Fibroblast of skin of scalp (primary cell): ENCODE measurements around the gene IFNLR1.

Experiments
- DNase-seq: peaks from one replicate; pipeline ENCODE4 v3.0.0-alpha.2; 2013

IFNLR1 gene

GRCh38 chr1:24205345-24206082, 18.4 kb upstream of the IFNLR1 start:
- DNase-seq = no peak

- no peak for DNase-seq
Observed at GRCh38 chr1:24204116-24204515, 17.0 kb upstream of the IFNLR1 start.

GRCh38 chr1:24203404-24203803, 16.3 kb upstream of the IFNLR1 start:
- no peak for DNase-seq

DNA sequence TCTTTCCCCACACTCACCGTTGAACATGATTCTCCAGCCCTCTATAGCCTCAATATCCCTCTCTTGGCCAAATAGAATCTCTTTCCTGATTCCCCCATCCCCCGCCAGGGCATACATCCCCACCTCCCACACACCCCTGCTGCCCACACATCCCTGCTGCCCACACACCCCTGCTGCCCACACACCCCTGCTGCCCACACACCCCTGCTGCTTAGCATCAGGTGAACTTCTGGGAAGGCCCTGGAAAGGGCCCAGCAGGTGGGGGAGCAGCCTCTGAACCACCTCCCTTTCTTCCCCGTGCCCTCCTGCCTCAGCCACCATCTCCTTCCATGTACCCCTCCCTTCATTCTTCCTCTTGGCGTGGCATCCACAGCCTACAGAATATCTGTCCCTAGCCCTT, 15.9 kb upstream of the IFNLR1 start:
- no peak for DNase-seq

- DNase-seq = no peak
Observed at GRCh38 chr1:24202556-24202955, 15.5 kb upstream of the IFNLR1 start.

GRCh38 chr1:24201941-24202440, 14.9 kb upstream of the IFNLR1 start:
- peak; percentile 85 for DNase-seq

DNA sequence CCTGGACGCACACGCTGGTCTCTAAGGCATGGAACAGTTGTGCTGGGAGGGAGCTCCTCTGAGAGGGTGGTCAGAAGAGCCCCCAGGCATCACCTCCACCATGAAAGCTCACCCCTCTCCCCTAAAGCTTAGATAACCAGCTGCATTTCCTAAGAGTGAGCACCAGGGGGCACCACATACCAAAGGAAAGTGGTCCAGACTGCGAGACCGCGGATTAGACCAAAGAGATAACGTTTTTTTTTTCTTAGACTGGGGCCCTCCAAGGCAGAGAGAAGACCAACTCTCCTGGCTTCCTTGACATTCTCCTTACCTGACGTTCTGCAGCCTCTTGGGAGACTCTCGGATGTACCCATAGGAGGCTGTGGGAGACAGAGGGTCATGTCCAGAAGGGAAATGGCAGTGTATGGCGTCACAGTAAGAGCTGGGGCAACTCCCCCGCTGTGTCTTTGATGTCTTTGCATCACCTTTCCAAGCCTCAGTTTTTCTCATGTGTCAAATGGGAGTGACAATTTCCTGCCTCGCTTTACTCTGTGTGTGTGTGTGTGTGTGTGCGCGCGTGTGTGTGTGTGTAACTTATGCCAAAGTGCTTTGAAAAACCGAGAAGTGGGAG, 12.3 kb upstream of the IFNLR1 start:
- peak; percentile 61 for DNase-seq

DNA sequence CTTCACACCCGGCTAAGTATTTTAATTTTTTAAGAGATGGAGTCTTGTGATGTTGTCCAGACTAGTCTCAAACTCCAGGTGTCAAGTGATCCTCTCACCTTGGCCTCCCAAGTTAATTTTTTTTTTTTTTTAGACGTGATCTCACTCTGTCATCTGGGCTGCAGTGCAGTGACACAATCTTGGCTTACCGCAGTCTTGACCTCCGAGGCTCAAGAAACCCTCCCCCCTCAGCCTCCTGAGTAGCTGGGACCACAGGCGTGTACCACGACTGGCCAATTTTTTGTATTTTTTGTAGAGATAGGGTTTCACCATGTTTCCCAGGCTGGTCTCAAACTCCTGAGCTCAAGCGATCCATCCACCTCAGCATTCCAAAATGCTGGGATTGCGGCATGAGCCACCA, 11.7 kb upstream of the IFNLR1 start:
- no peak for DNase-seq

- no peak for DNase-seq
Observed at GRCh38 chr1:24195874-24196273, 8.8 kb upstream of the IFNLR1 start.

- DNase-seq = no peak
Observed at GRCh38 chr1:24195136-24195535, 8.0 kb upstream of the IFNLR1 start.

DNA sequence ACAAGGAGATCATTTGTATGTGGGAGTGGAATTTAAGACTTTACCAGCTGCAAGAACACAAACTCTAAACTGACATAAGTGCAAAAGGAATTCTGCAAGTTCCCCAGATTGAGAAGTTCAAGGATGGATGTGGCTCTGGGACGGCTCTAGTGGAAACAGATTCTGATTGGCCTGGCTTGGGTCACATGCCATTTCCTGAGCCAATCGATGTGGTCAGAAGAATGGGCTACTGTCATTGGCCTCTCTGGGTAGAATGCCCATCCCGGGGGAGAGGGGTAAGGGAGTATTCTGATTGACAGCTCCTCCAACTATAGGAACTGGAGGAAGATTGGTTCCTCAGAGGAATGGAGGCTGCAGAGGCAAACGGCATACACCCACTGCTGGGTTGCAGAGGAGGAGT, 6.0 kb upstream of the IFNLR1 start:
- DNase-seq = peak; percentile 16

DNA sequence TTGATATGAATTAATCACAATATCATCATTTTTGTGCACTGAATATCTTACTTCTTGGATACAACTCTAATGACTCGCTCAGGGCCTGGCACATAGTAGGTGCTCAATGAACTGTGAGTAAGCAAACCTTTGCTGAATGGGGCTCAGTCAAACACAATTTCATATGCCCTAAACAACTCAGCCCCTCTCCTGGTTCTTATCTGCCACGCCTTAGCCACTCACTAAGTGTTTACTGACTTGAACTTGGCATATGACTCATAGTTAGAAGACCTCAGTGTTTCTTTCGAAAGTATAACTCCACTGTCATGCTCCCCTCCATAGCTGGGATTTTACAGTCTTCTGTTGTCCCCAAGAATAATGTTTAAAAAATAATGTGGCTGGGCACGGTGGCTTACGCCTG, 4.8 kb upstream of the IFNLR1 start:
- DNase-seq = peak; percentile 7

- no peak for DNase-seq
Observed at GRCh38 chr1:24190983-24191461, 3.9 kb upstream of the IFNLR1 start.

GRCh38 chr1:24189528-24189927, 2.4 kb upstream of the IFNLR1 start:
- DNase-seq = no peak

GRCh38 chr1:24186711-24186992, 437 bp downstream of the IFNLR1 start:
- no peak for DNase-seq

DNA sequence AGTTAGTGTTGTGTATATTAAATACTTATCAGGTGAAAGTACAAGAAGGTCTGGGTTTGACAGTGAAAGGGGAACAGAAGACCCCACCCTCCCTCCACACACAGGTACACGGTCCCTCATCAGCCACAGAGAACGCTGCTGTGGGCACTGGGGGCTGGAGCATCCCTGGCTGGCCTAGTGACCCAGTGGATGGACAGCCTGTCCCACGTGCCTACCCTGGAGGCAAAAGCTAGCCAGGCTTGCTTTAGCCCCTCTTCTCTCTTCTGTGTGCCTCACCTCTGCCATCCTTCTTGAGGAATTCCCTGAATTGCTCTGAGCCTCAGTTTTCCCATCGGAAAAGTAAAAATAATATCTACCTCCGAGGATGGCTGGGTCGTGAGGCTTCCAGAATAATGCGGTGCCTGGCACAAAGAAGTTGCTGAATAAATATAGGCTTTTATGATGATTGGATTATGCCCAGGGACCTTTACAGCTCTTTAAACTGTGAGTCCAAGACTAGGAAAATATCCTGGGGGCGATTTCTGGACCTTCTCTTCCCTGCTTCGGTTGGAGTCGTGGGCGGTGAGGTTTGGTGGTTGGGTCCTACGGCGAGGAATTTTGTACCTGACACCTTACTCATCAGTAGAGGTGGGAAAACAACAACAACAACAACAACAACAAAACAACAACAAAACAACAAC, 918 bp downstream of the IFNLR1 start:
- no peak for DNase-seq

DNA sequence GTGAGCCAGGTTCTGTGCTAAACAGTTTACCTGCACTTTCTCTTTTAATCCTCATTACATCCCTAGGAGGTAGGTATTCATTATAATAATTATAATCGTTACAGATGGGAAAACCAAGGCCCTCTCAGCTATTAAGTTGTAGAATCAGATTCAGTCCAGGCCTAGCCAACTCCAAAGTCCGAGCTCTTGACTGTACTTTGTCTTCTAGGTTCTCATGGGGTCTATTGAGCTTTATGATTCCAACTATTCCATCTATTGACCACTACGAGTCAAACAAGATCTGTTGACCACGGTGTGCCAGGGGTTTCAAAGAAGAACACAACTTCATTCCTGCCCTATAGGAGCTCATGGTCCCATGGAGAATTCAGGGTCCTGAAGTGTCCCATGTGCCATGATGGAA, 2.0 kb downstream of the IFNLR1 start:
- DNase-seq = no peak

- DNase-seq = no peak
Observed at GRCh38 chr1:24182061-24182460, 5.0 kb downstream of the IFNLR1 start.

GRCh38 chr1:24181619-24182018, 5.5 kb downstream of the IFNLR1 start:
- DNase-seq = no peak

DNA sequence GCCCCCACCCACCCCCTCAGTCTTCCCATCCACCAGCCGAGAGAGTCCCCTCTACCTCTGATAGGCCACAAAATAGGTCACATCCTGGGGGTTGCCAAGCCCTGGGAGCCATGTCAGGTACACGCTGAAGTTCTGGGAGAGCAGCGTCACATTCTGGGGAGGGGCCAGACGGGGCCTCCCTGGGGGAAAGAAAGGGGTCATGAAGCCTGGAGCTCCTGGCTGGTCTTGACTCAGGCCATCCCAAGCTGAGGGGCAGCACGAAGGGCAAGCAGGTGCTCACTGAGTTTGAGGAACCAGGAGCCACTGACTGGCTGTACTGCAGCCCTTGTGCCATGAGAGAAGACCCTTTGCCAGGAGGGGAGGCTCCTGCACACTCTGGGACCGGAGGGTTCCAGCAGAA, 6.4 kb downstream of the IFNLR1 start:
- DNase-seq = no peak

- no peak for DNase-seq
Observed at GRCh38 chr1:24179251-24179840, 7.7 kb downstream of the IFNLR1 start.

- DNase-seq = no peak
Observed at GRCh38 chr1:24178407-24178806, 8.7 kb downstream of the IFNLR1 start.

DNA sequence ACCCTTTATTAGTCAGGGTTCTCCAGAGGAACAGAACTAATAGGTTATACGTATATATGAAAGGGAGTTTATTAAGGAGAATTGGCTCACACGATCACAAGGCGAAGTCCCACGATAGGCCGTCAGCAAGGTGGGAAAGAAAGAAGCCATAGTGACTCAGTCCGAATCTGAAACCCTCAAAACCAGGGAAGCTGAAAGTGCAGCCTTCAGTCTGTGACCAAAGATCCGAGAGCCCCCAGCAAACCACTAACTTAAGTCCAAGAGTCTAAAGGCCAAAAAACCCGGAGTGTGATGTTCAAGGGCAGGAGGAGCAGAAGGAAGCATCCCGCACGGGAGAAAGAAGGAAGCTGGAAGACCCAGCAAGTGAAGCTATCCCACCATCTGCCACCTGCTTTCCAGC, 9.9 kb downstream of the IFNLR1 start:
- DNase-seq = no peak
